ENCODE results near the gene FITM1. TPM values are rescaled to one million over a fixed set of nuclear protein-coding genes. Genes with fewer than 3 reads are reported as not detected.

FITM1 gene
- total RNA-seq, 1 donor from 2014 or later, result not detected

DNA sequence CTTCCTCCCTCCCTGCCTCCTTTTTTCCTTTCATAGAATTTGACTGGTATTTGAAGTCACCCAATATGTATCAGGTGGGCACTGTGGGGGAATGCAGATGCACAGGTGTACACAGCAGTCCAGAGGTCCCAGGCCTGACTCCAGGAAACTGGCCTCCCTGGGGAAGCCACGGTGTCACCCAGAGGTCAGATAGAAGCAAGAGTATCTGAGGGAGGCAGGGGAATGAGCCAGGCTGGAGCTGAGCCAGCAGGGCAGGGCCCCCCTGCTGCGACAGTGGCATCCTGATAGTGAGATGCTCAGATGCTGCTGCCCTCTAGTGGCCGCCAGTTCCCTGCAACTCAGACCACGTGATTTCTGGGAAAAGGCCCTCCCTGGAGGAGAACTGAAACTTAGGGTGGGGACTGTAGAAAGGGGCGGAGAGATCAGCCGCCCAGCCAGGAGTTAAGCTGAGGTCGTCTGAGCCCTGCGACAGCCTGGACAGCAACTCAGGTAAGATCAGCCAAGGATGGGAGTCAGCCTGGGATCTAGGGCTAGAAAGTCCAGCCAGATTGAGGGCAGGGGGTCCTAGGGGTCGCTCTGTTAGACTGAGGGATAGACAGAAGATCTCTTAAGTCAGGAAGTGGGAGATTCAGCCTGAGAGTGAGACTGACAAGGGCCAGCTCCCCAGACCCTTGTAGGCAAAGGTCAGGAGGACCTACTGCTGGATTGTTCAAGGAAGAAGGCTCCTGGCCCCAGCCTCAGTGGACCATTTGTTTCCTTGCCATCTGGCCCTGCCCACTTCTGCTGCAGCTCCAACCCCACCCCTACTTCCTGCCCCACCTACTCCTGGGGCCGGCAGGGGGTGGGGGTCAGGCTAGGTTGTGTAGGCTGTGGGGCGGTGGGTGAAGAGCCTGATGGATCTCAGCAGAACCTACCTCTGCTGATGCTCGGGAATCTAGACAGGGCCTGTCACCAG is 30.7 kb downstream of the FITM1 start, which contains the start of gene IRF9:
IRF9 (plus strand) TSS at position 416 of the 955 bp plus-strand sequence. CDS start 880 bp downstream, outside the sequence.
- H3K36me3 ChIP-seq (ENCODE audit: control insufficient read depth, insufficient read depth, low read length), result peaks cover 13% of the 10 kb centered on the region
- peak within 1 kb of the TSS; percentile 66 for H3K4me3 ChIP-seq (ENCODE audit: low read depth, low read length)
- TF ChIP-seq, protein P1, sequence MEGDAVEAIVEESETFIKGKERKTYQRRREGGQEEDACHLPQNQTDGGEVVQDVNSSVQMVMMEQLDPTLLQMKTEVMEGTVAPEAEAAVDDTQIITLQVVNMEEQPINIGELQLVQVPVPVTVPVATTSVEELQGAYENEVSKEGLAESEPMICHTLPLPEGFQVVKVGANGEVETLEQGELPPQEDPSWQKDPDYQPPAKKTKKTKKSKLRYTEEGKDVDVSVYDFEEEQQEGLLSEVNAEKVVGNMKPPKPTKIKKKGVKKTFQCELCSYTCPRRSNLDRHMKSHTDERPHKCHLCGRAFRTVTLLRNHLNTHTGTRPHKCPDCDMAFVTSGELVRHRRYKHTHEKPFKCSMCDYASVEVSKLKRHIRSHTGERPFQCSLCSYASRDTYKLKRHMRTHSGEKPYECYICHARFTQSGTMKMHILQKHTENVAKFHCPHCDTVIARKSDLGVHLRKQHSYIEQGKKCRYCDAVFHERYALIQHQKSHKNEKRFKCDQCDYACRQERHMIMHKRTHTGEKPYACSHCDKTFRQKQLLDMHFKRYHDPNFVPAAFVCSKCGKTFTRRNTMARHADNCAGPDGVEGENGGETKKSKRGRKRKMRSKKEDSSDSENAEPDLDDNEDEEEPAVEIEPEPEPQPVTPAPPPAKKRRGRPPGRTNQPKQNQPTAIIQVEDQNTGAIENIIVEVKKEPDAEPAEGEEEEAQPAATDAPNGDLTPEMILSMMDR (IDR thresholded peaks at IDR 0.05; ENCODE audit: insufficient read depth, low read length, poor library complexity, severe bottlenecking), result peak; percentile 91
- peak; percentile 73 for DNase-seq (ENCODE audit: low read depth)
- no peaks in the 10 kb centered on the region for H3K27me3 ChIP-seq (ENCODE audit: control insufficient read depth, insufficient read depth, low read length)

GRCh38 chr14:24162093-24162492 is 31.6 kb downstream of the FITM1 start:
- no peak for DNase-seq (ENCODE audit: low read depth)
- H3K4me3 ChIP-seq (ENCODE audit: low read depth, low read length), result peak overlapping the region; percentile 66
- H3K36me3 ChIP-seq (ENCODE audit: control insufficient read depth, insufficient read depth, low read length), result peaks cover 11% of the 10 kb centered on the region
- H3K27me3 ChIP-seq (ENCODE audit: control insufficient read depth, insufficient read depth, low read length), result no peaks in the 10 kb centered on the region
- TF ChIP-seq, protein P1 (IDR thresholded peaks at IDR 0.05; ENCODE audit: insufficient read depth, low read length, poor library complexity, severe bottlenecking), result no peak

DNA sequence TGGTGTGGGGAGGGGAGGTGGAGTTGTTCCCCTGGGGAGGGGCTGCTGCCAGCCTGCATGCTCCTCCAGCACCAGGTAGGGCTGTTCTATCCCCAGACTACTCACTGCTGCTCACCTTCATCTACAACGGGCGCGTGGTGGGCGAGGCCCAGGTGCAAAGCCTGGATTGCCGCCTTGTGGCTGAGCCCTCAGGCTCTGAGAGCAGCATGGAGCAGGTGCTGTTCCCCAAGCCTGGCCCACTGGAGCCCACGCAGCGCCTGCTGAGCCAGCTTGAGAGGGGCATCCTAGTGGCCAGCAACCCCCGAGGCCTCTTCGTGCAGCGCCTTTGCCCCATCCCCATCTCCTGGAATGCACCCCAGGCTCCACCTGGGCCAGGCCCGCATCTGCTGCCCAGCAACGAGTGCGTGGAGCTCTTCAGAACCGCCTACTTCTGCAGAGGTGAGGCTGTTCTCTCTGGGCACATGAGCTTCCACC is 34.1 kb downstream of the FITM1 start:
- TF ChIP-seq, protein P1 (IDR thresholded peaks at IDR 0.05; ENCODE audit: insufficient read depth, low read length, poor library complexity, severe bottlenecking), result no peak
- H3K4me3 ChIP-seq (ENCODE audit: low read depth, low read length), result no peak overlapping the region
- DNase-seq (ENCODE audit: low read depth), result no peak
- peaks cover 11% of the 10 kb centered on the region for H3K36me3 ChIP-seq (ENCODE audit: control insufficient read depth, insufficient read depth, low read length)
- H3K27me3 ChIP-seq (ENCODE audit: control insufficient read depth, insufficient read depth, low read length), result no peaks in the 10 kb centered on the region

GRCh38 chr14:24165785-24166184 is 35.3 kb downstream of the FITM1 start:
- TF ChIP-seq, protein P1 (IDR thresholded peaks at IDR 0.05; ENCODE audit: insufficient read depth, low read length, poor library complexity, severe bottlenecking), result no peak
- Histone ChIP-seq H3K27me3 (ENCODE audit: control insufficient read depth, insufficient read depth, low read length) (no peaks in the 10 kb centered on the region), H3K36me3 (ENCODE audit: control insufficient read depth, insufficient read depth, low read length) (peaks cover 7% of the 10 kb centered on the region), H3K4me3 (ENCODE audit: low read depth, low read length) (no peak overlapping the region)
- DNase-seq (ENCODE audit: low read depth), result no peak

DNA sequence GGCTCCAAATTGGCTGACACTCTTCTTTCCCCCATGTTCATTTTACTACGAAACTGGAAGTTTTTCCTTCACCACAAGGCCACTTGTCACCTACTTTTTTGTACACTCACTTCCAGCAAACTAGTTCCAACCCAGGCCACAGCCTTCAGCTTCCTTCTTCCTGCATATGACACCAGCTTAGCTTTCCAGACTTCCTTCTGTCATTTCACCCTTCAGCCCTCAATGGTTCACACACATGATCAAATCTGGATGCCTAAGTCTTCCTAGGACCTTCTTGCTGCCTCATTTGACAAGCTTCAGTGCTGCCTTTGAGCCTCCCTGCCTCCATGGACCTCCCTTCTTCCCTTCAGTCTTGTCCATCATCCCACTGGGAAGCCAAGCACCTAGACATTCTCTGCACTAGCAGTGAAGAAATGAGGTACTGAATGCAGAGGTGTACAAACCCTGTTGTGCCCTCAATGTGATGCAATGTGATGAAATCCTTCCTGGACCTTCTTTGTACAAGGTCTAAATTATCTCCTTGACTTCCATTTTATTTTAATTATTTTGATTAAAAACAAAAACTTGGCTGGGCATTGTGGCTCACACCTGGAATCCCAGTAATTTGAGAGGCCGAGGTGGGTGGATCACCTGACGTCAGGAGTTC is 37.1 kb downstream of the FITM1 start:
- DNase-seq (ENCODE audit: low read depth), result no peak
- H3K27me3 ChIP-seq (ENCODE audit: control insufficient read depth, insufficient read depth, low read length), result no peaks in the 10 kb centered on the region
- no peak overlapping the region for H3K4me3 ChIP-seq (ENCODE audit: low read depth, low read length)
- TF ChIP-seq, protein P1 (IDR thresholded peaks at IDR 0.05; ENCODE audit: insufficient read depth, low read length, poor library complexity, severe bottlenecking), result no peak
- peaks cover 7% of the 10 kb centered on the region for H3K36me3 ChIP-seq (ENCODE audit: control insufficient read depth, insufficient read depth, low read length)

All from kidney epithelial cell (primary cell).